NCI-H1930 (cell line): ENCODE results near the gene ASIC5.
"Not testable (repeated sequence)": the region's sequence is repeated elsewhere in the genome, so short reads cannot be mapped to it uniquely, and the experiment has no call there.

Experiments used
- DNase-seq, 2 experiments: peaks; one replicate each; lab custom pipeline; 2025; lab: John Stamatoyannopoulos, UW

The ASIC5 gene

GRCh38 chr4:155866177-155866576 is at the start of gene ASIC5:
TSS of gene ASIC5 (minus strand) at chr4:155866277. CDS start at chr4:155866226, 51 bp downstream.
- no peak for DNase-seq

- no peak for DNase-seq
These were observed 48.7 kb upstream of the ASIC5 start for GRCh38 chr4:155914782-155915181.

GRCh38 chr4:155911905-155912304 is 45.8 kb upstream of the ASIC5 start:
- DNase-seq, result no peak

GRCh38 chr4:155909615-155910226 is 43.6 kb upstream of the ASIC5 start:
- no peak for DNase-seq

GRCh38 chr4:155908187-155909139 is 42.4 kb upstream of the ASIC5 start:
- DNase-seq, result no peak

GRCh38 chr4:155907556-155907955 is 41.5 kb upstream of the ASIC5 start:
- DNase-seq, result no peak

GRCh38 chr4:155906554-155907247 is 40.6 kb upstream of the ASIC5 start:
- DNase-seq, result no peak

- no peak for DNase-seq
These were observed 38.3 kb upstream of the ASIC5 start for GRCh38 chr4:155904331-155904730.

- no peak for DNase-seq
These were observed 37.4 kb upstream of the ASIC5 start, which contains the start of gene TDO2 for GRCh38 chr4:155903453-155903852. TSS of gene TDO2 (plus strand) at chr4:155903696. CDS start at chr4:155903759, 63 bp downstream.

- no peak for DNase-seq
These were observed 34.9 kb upstream of the ASIC5 start for GRCh38 chr4:155901013-155901412.

- DNase-seq, result no peak
These were observed 34.3 kb upstream of the ASIC5 start for GRCh38 chr4:155900381-155900780.

- DNase-seq, result no peak
These were observed 33.8 kb upstream of the ASIC5 start for GRCh38 chr4:155899891-155900290.

- DNase-seq, result not testable (repeated sequence)
These were observed 32.3 kb upstream of the ASIC5 start for GRCh38 chr4:155898371-155898770.

- no peak for DNase-seq
These were observed 25.0 kb upstream of the ASIC5 start for GRCh38 chr4:155891058-155891457.

- no peak for DNase-seq
These were observed 23.9 kb upstream of the ASIC5 start for GRCh38 chr4:155889946-155890345.

GRCh38 chr4:155889031-155889793 is 23.1 kb upstream of the ASIC5 start:
- no peak for DNase-seq

GRCh38 chr4:155887847-155888570 is 21.9 kb upstream of the ASIC5 start:
- DNase-seq, result no peak

GRCh38 chr4:155887045-155887444 is 21.0 kb upstream of the ASIC5 start:
- DNase-seq, result no peak

- DNase-seq, result no peak
These were observed 19.6 kb upstream of the ASIC5 start for GRCh38 chr4:155885666-155886065.

- DNase-seq, result no peak
These were observed 17.8 kb upstream of the ASIC5 start for GRCh38 chr4:155883895-155884294.

GRCh38 chr4:155881555-155881954 is 15.5 kb upstream of the ASIC5 start:
- DNase-seq, result no peak
